ENCODE measurements around the gene MEP1B.

MEP1B gene

GRCh38 chr18:32267463-32267862 lies 77.6 kb downstream of the MEP1B start:
- Mint-ChIP-seq H3K4me3 (no peak overlapping the region), H3K27ac (no peak overlapping the region), H3K4me1 (ENCODE audit: low read depth) (no peaks in the 10 kb centered on the region), H3K9me3 (no peaks in the 10 kb centered on the region), H3K27me3 (ENCODE audit: low read depth) (peaks cover 5% of the 10 kb centered on the region), H3K36me3 (ENCODE audit: low read depth) (no peaks in the 10 kb centered on the region)
